GOT3 (cell line): Measurements from ENCODE around the gene MTERF4.

Experiments
- DNase-seq: peaks from one replicate; lab custom pipeline; 2025; ENCODE audit warnings: mixed read lengths; lab: John Stamatoyannopoulos, UW

MTERF4 gene

DNA sequence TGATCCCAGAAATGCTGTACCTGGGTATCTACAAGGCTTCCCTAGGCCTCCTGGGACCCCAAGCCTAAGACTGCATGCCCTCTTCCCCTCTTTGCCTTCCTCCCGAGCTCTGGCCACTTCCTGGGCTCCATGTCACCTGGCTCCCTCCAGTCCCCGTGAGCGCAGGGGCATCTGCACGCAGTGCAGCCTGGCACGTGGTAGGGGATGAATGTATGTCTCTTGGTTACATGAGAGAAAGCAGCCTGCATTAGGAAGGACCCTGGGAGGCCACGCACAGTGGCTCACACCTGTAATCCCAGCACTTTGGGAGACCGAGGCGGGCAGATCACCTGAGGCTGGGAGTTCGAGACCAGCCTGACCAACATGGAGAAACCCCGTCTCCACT lies 31.3 kb upstream of the MTERF4 start:
- no peak for DNase-seq

DNA sequence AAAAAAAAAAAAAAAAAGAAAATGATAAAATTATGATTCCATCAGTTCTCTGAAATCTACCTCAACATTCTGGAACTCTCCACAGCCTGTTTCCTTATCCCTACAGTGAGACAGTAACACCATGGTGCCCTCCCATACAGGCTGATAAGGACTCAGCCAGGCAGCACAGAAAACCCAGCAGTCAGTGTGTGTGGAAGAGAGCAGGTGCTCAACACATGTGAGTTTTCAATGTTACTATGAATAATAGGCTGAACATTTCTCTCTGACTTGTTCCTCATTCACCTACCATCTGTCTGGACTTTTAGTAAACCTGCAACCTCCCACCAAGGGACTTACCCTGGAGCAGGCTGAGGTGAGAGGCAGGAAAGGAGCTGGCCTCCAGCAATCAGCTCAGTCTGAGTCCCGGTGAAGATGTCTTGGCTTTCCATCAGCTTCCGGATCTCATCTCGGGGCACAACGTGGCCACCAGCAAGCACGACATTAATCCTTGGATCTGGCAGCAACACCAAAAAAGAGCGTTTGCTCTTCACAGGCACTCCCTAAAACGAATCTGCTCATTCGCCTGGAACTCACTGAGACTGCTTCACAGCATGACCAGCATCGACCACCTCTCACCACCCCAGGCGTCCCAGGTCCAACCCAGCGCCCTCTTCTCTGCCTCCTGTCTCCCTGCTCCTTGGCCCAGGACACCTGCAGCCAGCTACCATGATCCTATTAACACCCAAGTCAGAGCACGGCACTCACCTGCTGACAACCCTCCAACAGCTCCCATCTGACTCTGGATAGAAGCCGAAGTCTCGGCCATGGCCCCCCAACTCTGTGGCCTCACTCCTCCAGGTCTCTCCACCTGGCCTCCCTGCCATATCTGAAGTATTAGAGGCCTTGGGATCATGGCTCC lies 30.7 kb upstream of the MTERF4 start:
- no peak for DNase-seq

DNA sequence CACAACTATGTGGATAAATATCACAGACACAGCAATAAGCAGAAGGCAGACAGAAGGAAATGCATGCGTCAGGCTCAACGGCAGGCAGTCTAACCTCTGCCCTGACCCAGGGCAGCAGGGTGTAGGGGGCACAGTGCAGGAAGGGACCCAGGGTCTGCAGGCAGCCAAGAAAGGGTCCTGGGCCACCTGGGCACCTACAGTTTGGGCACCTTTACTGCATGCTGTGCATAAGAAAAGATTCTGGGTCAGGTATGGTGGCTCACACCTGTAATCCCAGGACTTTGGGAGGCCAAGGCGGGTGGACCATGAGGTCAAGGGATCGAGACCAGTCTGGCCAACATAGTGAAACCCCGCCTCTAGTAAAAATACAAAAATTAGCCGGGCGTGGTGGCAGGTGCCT lies 29.4 kb upstream of the MTERF4 start:
- no peak for DNase-seq

DNA sequence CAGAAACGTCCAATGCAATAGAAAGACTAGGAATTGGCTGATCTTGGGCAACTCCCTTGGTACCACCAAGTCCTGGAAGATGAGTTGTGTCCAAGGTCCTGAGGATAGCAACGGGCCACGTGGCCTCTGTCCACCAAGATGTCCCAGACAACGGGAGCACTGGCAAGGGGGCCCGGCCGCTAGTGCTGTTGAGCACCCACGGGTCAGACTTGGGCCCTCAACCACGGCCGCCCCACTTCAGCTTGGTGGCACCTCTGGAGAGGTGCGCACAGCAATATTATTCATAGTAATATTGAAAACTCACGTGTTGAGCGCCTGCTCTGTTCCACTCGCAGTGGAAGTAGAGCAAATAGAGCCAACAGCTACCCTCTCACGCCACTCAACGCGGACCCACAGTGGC lies 28.2 kb upstream of the MTERF4 start:
- DNase-seq, result no peak

DNA sequence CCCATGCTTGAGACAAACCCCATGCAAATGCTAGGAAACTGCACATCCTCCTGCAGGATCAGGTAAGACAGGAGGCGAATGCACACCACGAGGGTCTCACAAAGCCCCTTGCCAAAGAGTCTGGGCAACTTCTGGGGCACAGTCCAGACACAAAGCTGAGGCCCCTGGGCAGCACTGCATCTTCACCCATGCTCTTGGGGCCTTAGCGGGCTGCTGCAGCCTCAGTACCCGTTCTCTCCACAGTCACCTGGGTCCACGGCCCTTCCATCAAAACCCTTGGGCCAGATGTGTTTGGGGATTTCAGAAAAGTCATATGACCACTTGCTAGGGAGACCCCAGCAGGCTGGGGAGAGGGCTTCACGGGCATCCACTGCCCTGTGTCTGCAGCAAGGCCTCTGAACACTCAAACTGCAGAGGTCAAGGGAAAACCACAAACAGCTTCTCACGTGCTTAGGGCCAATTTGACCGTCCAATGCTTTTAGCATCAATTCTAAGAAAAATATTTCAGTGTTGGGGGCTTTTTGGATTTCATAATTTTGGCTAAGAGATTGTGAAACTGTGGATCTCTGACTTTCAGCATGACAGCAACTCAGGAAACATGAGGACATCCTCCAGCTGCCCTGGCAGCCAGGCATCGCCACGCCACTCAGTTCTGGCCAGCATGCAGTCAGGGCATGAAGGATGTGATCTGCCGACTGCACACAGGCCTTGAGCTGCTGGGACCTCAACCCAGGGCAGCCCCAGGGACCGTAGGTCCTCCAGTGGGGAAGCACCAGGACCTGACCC lies 27.2 kb upstream of the MTERF4 start:
- DNase-seq, result no peak

DNA sequence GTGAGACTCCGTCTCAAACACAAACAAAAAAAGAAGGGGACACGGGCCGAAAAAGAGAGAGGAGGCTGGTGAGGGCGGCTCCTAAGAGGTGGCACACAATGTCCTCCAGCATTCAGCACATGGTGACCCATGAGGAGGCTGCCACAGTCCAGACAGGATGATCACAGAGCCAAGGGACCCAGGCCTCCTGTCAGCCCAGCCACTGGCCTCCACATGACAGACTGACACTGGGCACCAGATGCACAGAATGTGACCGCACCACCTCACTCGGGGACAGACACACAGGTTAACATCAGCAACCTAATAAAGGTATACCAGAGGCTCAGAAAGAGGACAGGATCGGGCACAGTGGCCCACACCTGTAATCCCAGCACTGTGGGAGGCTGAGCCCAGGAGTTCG lies 26.2 kb upstream of the MTERF4 start:
- DNase-seq, result no peak

DNA sequence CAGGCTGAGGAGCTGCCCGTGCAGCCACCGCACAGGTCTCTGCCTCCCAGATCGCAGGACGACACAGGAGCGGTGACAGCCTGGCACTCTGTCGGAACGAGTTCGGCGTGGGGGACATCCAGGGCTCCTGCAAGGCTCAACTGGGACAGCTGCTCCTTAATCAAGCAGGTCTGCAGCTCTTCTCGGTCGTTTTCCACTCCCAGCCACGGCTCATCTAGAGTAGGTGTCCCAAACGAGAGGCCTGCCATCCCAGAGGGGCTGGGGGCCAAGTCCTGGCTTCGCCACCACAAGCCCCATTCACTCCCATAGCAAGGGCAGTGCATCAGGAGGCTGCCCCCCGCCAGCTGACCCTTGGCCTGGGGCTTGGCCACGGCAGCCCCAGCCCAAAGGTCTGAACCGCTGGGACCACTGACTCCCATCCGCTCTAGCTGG lies 24.7 kb upstream of the MTERF4 start:
- DNase-seq, result no peak

DNA sequence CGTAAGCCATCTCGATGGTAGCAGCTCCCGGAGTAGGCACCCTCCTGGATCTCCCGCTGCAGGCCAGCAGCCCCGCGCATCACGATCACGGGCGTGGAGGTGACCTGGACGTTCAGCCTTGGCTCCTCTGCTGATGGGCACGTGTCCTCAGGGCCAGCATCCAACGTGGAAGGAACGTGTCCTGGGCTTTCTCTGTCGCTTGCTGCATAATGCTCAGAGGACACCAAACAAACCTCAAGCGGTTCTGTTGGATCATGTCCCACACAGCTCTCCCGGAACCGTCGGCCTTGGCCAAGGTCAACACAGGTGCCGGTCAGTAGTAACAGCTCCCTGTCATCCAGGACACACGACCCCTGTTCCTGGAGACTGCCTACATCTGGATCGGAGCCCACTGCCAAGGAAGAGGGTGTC lies 24.1 kb upstream of the MTERF4 start:
- no peak for DNase-seq

DNA sequence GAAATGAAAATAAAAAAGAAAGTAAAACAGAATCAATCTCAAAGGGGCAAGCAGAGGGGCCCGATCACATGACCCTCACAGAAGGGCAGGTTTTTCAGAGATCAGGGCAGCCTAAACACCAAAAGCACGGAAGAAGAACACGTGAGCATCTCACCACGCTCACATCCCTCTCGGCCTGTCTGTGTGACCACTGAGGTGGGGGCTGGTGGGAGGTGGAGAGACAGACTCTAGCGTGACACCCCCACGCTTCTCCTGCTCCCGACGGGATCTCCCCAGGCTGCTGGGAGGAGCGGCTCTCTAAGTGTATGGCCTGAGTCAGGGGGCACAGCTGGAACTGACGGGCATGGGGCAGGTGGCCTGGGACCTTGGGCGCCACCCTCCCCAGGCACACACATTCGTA lies 23.5 kb upstream of the MTERF4 start:
- DNase-seq, result no peak

DNA sequence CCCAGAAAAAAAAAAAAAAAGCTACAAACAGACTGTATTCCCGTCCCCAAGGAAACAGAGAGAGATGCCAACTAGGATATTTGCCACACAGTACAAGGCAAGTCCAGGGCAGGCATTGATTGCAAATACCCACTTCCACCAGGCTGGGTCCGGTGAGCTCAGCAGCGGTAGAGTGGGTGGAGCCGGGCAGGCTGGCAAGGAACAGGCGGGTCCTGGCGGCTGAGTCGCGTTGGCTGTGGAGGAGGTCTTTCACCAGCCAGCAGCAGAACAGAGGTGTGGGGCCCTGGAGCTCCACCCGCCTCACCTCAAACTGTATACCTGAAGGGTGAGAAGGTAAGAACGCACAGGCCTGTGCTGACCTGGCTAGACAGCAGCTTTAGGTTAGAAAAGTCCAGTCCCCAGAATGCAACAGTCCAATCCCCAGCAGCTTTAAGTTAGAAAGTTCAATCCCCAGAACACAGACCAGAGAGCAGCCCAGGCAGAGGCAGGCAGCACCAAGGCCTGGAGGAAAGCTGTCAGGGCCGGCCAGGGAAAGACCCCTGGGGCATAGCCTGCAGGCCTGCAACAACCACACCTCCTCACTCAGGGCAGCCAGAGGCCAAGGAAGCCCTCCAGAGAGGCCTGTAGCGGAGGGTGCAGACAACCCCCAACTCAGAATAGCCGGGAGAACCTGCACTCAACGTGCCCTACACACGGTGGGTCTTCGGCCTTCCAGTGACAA lies 21.9 kb upstream of the MTERF4 start:
- no peak for DNase-seq

DNA sequence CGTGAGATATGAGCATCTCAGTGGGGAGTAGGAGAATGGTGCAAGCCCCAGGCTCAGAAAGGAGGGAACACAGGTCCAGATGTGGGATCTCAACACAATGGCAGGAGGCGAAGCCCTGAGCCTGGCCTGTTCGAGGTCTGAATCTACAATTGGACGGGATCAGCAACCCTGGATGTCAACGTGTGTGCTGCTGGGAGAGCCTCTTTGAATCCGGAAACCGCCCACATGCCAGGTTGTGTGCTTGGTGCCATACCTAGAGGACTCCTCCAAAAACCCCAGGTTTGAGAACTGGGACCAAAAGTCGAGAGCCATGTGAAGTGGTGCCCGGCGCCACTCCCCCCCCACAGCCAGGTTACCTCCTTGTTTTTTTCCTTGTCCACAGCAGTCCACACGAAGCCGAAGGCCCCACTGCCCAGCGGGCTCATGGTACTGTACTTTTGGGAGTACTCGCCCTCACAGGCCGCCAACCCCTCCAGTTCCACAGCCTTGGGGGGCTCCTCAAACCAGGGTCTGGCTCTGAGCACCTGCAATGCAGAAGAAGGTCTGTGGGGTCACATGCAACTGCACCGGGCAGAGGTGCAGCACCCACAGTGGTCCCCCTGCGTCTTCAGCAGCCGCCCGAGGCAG lies 20.4 kb upstream of the MTERF4 start:
- DNase-seq, result no peak

DNA sequence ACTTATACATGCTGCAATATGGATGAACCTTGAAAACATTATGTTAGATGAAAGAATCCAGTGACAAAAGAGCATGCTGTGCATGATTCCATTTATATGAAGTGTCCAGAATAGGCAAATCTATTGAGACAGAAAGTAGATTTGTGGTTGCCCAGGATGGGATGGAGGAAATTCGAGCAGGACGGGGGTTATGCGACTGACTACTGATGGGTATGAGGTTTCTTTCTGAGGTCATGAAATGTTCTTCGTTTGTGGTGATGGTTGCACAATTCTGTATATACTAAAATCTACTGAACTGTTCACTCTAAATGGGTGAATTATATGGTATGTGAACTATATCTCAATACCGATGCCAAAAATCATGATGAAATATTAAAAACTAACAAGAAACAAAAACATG lies 18.9 kb upstream of the MTERF4 start:
- DNase-seq, result no peak

DNA sequence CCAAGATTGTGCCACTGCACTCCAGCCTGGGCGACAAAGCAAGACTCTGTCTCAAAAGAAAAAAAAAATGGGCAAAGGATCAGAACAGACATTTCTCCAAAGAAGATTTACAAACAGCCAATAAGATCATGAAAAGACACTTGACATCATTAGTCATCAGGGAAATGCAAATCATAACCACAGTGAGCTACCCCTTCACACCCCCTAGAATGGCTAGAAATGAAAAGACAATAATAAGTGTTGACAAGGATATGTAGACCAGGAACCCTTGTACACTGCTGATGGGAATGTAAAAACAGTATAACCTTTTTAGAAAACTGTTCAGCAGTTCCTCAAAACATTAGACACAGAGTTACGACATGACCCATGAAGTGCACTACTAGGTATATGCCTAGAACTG lies 18.4 kb upstream of the MTERF4 start:
- no peak for DNase-seq

DNA sequence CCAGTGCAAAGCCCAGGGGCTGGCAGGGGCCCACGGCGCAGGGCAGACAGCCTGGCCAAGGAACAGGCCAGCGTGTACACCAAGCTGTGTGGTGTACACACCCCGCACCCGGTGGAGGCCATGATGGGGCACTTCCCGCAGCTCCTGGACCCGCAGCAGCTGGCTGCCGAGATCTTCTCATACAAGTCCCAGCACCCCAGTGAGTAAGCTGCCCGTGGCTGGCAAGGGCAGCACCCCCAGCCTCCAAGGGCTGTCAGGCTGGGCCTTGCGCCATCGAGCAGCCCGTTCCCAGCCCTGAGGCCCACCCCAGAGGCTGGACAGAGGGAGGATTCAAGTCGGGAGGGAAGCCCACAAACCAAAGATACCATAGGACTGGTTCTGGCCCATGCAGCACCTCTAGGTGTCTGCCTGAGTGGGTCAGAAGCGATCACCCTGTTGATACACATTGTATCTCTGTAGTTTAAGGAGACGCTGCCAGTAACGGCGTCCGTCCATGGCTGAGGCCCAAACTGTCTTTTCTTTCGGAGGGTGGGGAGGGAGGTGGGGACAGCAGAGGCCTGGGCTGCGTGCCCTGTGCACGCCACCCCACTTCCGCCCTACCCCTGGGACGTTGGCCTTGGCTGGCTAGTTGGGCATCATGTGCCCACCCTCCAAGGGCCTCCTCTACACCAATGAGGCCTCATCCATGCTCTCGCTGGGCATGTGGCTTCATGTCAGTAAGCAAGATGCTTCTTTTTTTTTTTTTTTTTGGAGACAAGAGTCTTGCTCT lies 16.8 kb upstream of the MTERF4 start:
- no peak for DNase-seq

DNA sequence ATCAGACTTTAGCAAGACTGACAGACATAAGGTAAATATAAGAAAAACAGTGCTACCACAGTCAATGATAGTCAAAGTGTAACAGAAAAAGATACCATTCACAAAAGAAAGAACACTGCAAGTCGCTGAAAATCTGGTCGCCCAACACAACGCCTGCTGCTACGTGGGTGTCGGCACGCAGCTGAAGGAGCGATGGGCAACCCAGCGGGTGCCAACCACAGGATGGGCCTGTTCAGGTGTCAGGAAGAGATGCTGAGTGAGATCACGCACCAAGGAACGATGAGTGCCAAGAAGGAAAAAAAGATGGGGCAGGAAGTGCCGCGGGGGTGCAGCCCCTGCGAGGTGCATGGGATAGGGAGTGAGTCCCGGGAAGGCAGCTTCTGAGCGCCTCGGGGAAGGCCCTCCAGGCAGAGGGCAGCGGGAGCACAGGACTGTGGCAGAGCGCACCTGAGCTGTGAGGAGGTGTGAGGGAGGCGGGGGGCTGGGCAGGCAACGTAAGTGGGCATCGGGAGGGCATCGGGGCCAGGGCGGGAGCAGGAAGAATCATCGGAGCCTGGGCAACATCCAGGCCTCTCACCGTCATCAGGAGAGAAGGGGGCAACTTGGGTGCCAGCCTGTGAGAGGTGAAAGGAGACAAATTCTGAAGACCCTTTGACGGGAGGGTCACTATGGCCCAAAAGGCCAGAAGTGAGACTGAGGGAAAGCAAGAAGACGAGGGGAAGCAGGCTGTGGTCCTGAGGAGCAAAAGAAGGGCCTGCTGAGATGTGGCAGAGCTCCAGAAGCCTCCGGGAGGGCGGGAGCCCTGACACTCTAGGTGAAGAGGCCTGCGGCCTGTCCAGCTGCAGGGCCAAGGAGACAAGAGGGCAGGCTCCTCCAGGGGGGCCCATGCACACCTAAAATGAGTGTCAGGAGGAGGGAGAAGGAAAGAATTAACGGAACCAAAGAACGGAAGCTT lies 14.8 kb upstream of the MTERF4 start:
- DNase-seq, result no peak

DNA sequence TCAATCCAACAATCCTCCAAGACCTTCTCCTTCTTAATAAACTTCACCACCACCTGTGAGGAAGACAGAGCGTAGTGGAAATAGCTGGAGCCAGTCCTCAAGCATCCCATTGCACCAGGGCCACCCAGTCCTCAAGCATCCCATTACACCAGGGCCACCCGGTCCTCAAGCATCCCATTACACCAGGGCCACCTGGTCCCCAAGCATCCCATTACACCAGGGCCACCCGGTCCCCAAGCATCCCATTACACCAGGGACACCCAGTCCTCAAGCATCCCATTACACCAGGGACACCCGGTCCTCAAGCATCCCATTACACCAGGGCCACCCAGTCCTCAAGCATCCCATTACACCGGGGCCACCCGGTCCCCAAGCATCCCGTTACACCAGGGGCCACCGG lies 13.3 kb upstream of the MTERF4 start:
- DNase-seq, result no peak

DNA sequence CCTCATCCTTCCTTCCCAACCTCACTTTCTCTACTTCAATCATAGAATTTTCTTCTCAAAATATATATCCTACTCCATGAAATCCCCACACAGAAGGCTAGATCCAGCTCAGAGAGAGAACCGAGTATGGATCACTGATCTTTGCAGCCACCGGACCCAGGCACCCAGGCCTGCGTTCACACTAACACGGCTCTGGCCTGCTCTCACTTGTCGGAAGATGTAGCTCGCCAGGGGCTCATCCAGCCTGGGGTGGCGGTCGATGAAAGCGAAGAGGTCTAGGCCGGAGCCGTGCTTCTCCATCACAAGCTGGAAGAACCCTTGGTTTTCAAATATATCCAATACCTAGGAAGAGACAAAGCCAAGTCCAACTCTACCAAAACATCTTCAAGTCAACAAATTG lies 12.7 kb upstream of the MTERF4 start:
- no peak for DNase-seq

DNA sequence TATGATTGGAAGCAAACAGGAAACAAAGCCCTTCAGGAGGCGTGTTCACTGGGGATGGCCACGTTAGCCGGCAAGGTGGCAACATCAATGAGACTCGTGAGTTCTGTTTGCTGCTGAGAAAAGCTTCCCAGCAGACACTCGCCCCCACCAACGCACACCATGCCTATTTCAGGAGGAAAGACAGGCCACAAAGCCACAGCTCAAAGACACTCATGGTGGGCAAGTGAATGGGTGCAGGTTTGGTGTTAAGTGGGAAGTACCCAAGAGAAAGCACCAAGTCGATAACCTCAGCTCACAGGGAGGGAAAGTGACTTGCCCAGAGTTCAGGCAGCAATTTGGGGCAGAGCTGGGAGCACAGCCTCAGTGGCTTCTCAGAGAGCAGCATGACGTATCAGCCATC lies 10.5 kb upstream of the MTERF4 start:
- no peak for DNase-seq

DNA sequence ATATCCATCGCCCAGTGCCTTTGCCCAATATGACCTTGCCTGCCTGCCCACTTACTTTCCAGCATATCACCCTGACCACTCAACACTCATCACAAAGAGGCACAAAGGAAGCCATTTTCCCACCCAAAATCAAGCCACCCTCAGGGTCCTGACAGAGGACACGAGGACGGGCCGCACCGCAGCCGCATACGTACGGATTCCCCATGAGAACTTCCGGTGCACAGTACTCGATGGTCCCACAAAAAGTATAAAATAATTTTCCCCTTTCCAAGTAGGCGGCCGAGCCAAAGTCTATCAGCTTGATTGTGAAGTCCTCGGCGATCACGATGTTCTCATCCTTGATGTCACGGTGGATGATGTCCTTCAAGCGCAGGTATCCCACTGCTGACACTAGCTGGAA lies 10.0 kb upstream of the MTERF4 start:
- no peak for DNase-seq

DNA sequence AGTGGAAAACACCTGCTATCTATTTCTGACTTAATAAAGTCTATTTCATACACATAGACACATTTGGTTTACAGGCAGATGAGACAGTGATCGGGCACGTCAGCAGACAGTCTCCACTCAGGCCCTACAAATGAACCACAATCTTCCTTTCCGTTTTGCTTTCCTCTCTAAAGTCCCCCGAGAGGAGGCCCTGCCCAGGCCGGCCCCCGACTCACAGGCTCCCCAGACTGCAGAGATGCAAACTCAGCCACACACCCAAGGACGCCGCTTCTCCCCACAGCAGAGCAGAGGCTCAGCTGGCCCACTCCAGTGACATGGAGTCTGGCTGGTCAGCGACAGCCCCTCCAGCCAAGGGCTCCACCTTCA lies 9.3 kb upstream of the MTERF4 start:
- no peak for DNase-seq
